HG03060 (cell line): ENCODE measurements around the gene PRKACA.

Experiments
- ATAC-seq: cut with Tn5 transposase; IDR thresholded peaks from one replicate; pipeline ENCODE4 v1.9.1; 2021; ENCODE audit warnings: low read depth, moderate number of reproducible peaks; ENCODE audit not compliant: unreplicated experiment

Gene PRKACA

DNA sequence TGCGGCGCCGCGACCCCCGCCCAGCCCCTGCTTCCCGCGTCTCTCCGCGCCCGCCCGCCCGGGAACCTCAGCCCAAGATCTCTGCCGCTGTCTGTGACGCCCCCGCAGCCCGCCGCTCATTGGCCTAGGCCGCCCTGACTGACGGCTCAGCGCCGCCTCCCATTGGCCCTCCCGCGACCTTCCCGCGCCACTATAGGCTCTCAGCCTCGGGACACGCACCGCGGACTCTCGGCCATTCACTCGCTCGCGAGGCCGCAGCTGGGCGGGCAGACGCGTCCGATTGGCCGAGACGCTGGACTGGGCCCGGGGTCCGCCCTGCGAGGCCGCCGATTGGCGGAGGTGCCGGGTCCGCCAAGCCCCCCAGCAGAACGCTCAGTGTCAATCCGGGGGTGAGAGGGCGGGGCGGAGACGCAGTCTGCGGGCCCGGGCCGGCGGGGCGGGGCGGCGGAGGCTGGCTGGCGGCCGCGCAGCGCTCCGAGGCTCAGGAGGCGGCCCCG lies at the start of gene PRKACA:
TSS of gene PRKACA (minus strand) at position 95 of the 497 bp plus-strand sequence. CDS start 215 bp downstream, outside the sequence.
- ATAC-seq, result peak; percentile 74

- ATAC-seq, result no peak
Observed at GRCh38 chr19:14166999-14167575, 49.5 kb upstream of the PRKACA start.

GRCh38 chr19:14165990-14166830 lies 48.6 kb upstream of the PRKACA start:
- no peak for ATAC-seq

- no peak for ATAC-seq
Observed at GRCh38 chr19:14164724-14165493, 47.3 kb upstream of the PRKACA start.

DNA sequence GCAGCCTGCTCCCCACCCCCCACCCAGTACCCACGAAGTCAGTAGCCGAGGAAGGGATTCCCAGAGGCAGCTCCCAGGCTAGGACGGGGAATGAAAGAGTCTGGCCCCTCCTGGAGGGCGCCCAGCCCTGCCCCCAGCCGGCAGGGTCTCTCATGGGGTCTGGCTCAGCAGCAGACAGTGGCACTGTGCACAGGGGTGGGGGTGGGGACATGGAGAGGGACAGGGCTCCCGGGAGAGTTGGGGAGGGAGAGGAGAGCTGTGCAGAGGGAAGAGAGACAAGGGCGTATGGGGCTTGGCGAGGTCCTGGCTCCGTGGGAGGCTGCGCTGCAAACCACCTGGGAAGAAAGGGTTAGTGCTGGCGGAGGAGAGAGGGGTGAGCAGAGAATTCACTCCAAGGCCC lies 46.5 kb upstream of the PRKACA start:
- no peak for ATAC-seq

DNA sequence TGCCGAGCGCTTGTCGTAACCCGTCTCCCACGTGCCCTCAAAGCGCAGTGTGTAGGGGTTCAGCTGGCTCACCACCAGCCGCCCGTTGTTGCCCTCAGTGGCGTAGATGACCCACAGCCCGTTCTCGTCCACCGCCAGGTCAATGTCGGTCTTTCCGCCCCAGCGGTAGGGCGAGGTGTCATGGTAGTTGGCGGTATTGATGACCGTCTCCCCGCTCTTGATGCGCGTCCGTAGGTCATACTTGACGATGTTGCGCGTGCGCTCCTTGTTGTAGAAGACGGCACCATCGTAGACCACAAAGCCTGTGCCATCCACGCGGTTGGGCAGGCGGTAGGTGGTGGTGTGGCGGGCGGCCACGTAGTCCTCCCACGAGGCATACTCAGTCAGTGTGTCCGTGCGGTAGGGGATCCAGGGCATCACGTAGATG lies 45.3 kb upstream of the PRKACA start:
- ATAC-seq, result no peak

DNA sequence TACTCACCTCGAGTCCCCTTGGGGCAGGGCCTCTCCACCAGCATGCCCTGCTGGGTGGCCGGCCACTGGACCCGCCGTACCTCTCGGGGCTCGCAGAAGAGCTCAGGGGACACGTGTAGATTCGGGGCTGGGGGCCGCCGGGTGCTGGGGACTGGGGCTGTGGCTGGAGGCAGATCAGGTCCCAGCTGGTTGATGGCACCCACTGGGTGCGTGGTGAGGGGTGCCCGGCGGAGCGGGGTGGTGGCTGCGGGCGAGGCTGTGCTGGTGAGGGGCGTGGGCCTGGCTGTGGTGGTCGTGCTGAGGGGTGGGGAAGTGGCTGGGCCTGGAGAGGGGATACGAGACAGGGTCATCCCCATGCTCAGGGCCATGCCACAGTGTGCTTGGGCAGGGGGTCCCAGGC lies 43.7 kb upstream of the PRKACA start:
- ATAC-seq, result no peak

- ATAC-seq, result no peak
Observed at GRCh38 chr19:14160017-14160703, 42.6 kb upstream of the PRKACA start.

DNA sequence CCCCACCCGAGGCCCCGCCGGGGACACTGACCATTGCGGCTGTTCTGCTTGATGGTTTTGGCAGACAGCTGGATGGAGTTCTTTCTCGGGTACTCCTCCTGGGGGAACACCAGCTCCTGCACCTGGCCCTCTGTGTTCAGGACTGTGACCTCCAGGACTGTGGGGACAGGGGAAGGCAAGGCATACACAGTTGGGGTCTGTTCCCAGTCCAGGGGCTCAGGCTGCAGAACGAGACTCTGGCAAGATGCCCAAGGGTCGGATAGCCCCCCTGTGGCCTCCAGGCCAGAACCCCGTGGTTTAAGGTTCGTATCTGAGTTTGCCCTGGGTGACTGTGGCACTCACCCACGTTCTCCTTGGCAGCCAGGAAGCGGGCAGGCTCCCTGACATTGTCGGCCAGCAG lies 41.5 kb upstream of the PRKACA start:
- no peak for ATAC-seq

DNA sequence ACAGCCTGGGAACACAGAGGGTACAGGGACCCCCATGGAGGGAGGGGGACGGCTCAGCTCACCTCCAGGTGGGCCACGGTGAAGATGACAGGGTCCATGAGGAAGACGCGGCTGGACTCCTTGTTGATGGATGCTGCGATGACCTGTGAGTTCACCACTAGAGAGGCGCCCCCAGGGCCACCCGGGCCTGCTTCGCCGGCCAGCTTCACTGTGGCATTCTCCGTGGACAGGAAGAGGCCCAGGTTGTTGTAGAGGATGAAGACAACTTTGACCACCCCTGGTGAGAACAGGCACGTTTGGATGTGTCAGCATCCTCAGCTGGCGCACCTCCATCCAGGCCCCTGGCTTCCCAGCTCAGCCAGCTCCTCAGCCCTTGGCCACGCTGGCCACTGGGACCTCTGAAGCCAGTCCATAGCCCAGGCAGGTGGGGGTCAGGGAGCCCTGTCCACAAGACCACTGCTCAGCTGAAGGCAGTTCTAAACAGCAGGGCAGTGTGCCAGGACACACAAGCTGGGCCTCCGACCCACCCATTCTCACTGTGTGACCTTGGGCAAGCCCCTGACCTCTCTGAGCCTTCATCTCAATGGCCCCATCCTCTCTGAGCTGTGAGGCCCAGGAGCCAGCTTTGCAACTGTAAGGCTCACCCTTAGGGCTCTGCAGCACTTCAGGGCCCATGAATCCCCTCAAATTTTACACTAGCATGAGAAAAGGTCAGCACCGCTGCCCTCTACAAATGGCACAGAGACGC lies 40.9 kb upstream of the PRKACA start:
- no peak for ATAC-seq

- no peak for ATAC-seq
Observed at GRCh38 chr19:14156971-14157717, 39.6 kb upstream of the PRKACA start.

- no peak for ATAC-seq
Observed at GRCh38 chr19:14156122-14156521, 38.6 kb upstream of the PRKACA start.

DNA sequence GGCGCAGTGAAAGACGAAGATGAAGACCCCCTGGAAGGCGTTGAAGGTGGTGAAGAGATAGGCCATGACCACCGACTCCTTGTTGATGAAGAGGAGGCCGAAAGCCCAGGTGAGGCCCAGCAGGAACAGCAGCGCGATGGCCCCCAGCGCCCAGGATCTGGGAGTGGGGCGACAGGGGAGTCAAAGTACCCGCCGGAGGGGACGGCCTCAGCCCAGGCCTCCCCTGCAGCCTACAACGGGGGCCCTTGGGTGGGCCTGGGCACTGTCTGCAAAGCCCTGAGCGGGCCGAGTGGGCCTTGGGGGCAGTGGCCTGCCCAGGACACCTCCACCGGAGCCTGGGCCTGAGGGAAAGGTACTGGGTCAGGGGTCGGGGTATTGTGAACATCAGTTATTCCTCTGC lies 37.8 kb upstream of the PRKACA start:
- ATAC-seq, result no peak

GRCh38 chr19:14152713-14153112 lies 35.2 kb upstream of the PRKACA start:
- ATAC-seq, result no peak

GRCh38 chr19:14150770-14151661 lies 33.5 kb upstream of the PRKACA start:
- no peak for ATAC-seq

DNA sequence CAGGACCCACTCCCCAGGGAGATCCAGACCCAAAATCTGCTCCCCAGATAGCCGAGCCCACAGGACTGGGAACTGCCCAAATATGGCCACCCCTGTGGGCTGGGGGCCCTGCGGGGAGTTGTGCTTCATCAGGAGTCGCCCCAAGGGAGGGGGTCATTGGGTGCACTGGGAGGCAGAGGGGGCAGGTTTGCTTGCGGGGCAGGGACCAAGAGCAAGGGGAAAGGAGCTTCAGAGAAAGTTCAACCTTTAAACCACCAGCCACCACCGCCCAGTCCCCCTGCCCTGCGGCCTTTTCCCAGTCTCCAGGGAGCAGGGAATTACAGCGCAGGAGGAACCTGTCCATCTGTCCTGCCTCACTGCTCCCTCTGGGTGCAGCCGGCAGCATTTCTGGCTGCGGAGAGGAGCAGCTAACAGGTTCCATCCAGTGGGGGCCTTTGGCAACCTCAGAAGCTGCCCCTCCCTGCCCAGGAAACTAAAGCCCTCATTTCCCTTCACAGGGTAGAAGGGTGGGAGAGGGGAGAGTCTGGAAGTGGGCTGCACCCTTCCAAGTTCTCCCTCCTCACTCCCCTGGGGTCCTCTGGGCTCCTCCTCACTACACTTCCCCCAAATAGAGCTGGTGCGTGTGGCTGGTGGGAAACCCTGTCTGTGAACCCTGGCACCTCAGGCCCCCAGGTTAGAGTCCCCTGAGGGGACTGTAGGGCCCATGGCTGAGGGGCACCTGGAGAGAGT lies 32.6 kb upstream of the PRKACA start:
- no peak for ATAC-seq

- no peak for ATAC-seq
Observed at GRCh38 chr19:14149509-14149994, 32.0 kb upstream of the PRKACA start.
